Calu3 (cell line): ENCODE data around the gene NCK1. TPM values are rescaled to one million over a fixed set of nuclear protein-coding genes. Genes with fewer than 3 reads are reported as not detected.
A peak's percentile ranks its signal among the peaks of the same experiment; 100 is the strongest.

Experiments
- BruUV-seq: library from RNA; stranded (reverse); fragments of 400-500 nt; replicated peaks from 2 replicates; lab custom pipeline; 2021; lab: Mats Ljungman, UMichigan
- CTCF ChIA-PET: fragments of 300-600 bp; sonication (Branson Sonifier 250); formaldehyde crosslinking; loops from one replicate; lab custom pipeline; 2022; ENCODE audit warnings: antibody characterized with exemption; lab: Charles Lee
- DNase-seq: peaks from one replicate; pipeline ENCODE4 v3.0.0; 2022
- H3K27ac Mint-ChIP-seq: one replicate; pipeline ENCODE4 v1.8.0; 2022; ENCODE audit warnings: mixed read lengths; ENCODE audit not compliant: unreplicated experiment
- H3K27me3 Mint-ChIP-seq: one replicate; pipeline ENCODE4 v1.8.0; 2022; ENCODE audit warnings: mixed read lengths; ENCODE audit not compliant: unreplicated experiment
- H3K36me3 Mint-ChIP-seq: one replicate; pipeline ENCODE4 v1.8.0; 2022; ENCODE audit warnings: mild to moderate bottlenecking, moderate library complexity, mixed read lengths; ENCODE audit not compliant: insufficient read depth, unreplicated experiment
- H3K4me1 Mint-ChIP-seq: one replicate; pipeline ENCODE4 v1.8.0; 2022; ENCODE audit warnings: mild to moderate bottlenecking, low read depth, mixed read lengths; ENCODE audit not compliant: unreplicated experiment
- H3K4me3 Mint-ChIP-seq: one replicate; pipeline ENCODE4 v1.8.0; 2022; ENCODE audit warnings: mild to moderate bottlenecking, low read depth, moderate library complexity, mixed read lengths; ENCODE audit not compliant: unreplicated experiment
- H3K9me3 Mint-ChIP-seq: one replicate; pipeline ENCODE4 v1.8.0; 2022; ENCODE audit warnings: low read depth, mixed read lengths; ENCODE audit not compliant: unreplicated experiment
- intact Hi-C: fragments of 100-400 bp; cut with micrococcal nuclease; formaldehyde crosslinking; loops from one replicate; pipeline ENCODE4 v1.10.0; 2022; ENCODE audit not compliant: unreplicated experiment
- total RNA-seq: library from RNA; stranded (reverse); gene quantifications from 2 replicates; pipeline ENCODE4 v1.2.3, GENCODE V29; 2022
- TF ChIP-seq, protein P1 (sequence below): fragments of 200-600 bp; IDR thresholded peaks from one replicate; pipeline ENCODE4 v1.8.0; 2022; ENCODE audit warnings: antibody characterized with exemption; ENCODE audit not compliant: unreplicated experiment

The NCK1 gene
- total RNA-seq, 1 experiment from 2014 or later, result 108 TPM

- TF ChIP-seq, protein P1, sequence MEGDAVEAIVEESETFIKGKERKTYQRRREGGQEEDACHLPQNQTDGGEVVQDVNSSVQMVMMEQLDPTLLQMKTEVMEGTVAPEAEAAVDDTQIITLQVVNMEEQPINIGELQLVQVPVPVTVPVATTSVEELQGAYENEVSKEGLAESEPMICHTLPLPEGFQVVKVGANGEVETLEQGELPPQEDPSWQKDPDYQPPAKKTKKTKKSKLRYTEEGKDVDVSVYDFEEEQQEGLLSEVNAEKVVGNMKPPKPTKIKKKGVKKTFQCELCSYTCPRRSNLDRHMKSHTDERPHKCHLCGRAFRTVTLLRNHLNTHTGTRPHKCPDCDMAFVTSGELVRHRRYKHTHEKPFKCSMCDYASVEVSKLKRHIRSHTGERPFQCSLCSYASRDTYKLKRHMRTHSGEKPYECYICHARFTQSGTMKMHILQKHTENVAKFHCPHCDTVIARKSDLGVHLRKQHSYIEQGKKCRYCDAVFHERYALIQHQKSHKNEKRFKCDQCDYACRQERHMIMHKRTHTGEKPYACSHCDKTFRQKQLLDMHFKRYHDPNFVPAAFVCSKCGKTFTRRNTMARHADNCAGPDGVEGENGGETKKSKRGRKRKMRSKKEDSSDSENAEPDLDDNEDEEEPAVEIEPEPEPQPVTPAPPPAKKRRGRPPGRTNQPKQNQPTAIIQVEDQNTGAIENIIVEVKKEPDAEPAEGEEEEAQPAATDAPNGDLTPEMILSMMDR, result no peak
- DNase-seq, result no peak
- Mint-ChIP-seq H3K4me3 (peak overlapping the region; percentile 39), H3K4me1 (peaks cover 53% of the 10 kb centered on the region), H3K27ac (peak overlapping the region; percentile 92), H3K9me3 (peaks cover 7% of the 10 kb centered on the region), H3K36me3 (peaks cover 16% of the 10 kb centered on the region), H3K27me3 (no peaks in the 10 kb centered on the region)
- intact Hi-C loops, result no loop called here
- no TSS peak for BruUV-seq
- CTCF ChIA-PET, result no interaction called here
Observed at GRCh38 chr3:136909187-136909586, 47.2 kb downstream of the NCK1 start.

GRCh38 chr3:136910697-136911096 lies 48.7 kb downstream of the NCK1 start:
- no peak overlapping the region for H3K4me3 Mint-ChIP-seq
- H3K27ac Mint-ChIP-seq, result no peak overlapping the region
- H3K4me1 Mint-ChIP-seq, result peaks cover 55% of the 10 kb centered on the region
- no peaks in the 10 kb centered on the region for H3K27me3 Mint-ChIP-seq
- H3K36me3 Mint-ChIP-seq, result peaks cover 15% of the 10 kb centered on the region
- CTCF ChIA-PET, result interaction anchor here (1.1 kb wide), 1 partner anchor 158 kb away, joined by 3 read pairs; the partner anchor contains the start of gene STAG1
- intact Hi-C loops, result no loop called here
- no peak for DNase-seq
- TF ChIP-seq, protein P1, result no peak
- no TSS peak for BruUV-seq
- H3K9me3 Mint-ChIP-seq, result peaks cover 7% of the 10 kb centered on the region

GRCh38 chr3:136913168-136913567 lies 51.2 kb downstream of the NCK1 start:
- H3K4me1 Mint-ChIP-seq, result peaks cover 57% of the 10 kb centered on the region
- intact Hi-C loops, result no loop called here
- BruUV-seq, result no TSS peak

GRCh38 chr3:136914739-136915138 lies 52.7 kb downstream of the NCK1 start:
- CTCF ChIA-PET, result no interaction called here
- TF ChIP-seq, protein P1, result no peak
- Mint-ChIP-seq H3K4me1 (peaks cover 56% of the 10 kb centered on the region), H3K27ac (no peak overlapping the region), H3K9me3 (peaks cover 7% of the 10 kb centered on the region), H3K4me3 (no peak overlapping the region), H3K36me3 (no peaks in the 10 kb centered on the region), H3K27me3 (no peaks in the 10 kb centered on the region)
- BruUV-seq, result no TSS peak
- no peak for DNase-seq
- intact Hi-C loops, result loop anchor here (1.0 kb wide), 1 partner anchor 48 kb away; no protein-coding TSS in a partner anchor

More at GRCh38 chr3:136913168-136913567, 51.2 kb downstream of the NCK1 start:
- peaks cover 5% of the 10 kb centered on the region for H3K36me3 Mint-ChIP-seq
- DNase-seq, result no peak
- no peaks in the 10 kb centered on the region for H3K27me3 Mint-ChIP-seq
- H3K9me3 Mint-ChIP-seq, result peaks cover 7% of the 10 kb centered on the region
- H3K4me3 Mint-ChIP-seq, result no peak overlapping the region
- TF ChIP-seq, protein P1, result no peak
- CTCF ChIA-PET, result interaction anchor here (0.7 to 1.2 kb wide), 2 partner anchors 31 to 161 kb away, joined by 3 to 4 read pairs; partner anchors contain the start of gene STAG1
- no peak overlapping the region for H3K27ac Mint-ChIP-seq
